NCI-H526 (cell line): Measurements from ENCODE around the gene TTC7B.

Experiments used
- DNase-seq, 2 experiments: peaks; one replicate each; lab custom pipeline; 2025; lab: John Stamatoyannopoulos, UW

TTC7B gene

DNA sequence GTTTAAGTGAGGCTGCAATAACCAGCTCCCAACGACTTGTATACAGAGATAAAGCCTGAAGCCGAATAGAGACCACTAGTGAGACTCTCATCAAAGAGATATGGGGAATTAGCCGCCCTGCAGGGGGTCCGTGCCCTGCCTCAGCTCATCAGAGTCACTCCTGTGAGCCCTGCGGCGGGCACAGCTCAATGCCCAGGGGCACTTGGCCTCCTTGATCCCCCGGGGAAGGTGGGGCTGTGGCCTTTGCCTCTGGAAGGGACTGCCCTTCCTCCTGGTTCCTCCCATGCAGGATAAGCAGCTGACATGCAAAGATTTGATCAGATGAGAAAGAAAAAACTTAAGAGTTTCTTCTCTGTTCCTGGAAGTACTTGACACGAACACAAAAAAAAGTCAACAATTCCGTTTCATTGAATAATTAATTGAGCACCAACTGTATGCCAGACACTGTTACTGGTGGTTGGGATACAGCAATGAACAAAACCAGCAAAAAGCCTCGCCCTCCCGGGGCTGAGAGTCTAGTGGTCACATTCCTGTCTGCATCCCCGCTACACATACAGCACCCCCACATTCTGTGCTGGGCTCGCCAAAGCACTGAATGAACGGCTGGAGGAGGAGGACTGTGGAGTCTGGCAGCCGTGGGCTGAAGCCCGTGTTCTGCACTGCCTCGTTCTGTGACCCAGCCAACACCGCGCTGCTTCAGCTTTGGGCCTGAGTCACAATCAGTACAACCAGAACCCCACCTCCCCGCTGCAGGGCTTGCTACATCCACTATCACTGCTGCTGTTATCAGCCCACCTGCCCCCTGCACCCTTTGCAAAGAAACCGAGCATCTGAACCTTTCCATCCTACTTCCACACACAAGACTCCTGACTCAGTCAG is 10.3 kb downstream of the TTC7B start:
- DNase-seq: no peak

DNA sequence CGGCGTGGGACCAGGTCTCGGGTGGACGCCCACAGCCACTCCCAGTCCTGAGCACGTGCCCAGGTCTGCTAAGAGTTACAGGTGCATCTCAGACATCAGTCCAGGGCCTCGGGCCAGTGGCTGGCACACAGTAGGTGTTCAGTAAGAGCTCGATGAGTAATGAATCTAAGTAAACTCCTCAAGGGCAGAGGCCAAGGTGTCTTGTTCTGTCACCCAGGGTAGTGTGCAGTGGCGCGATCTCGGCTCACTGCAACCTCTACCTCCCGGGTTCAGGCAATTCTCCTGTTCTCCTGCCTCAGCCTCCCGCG is 11.2 kb downstream of the TTC7B start:
- no peak for DNase-seq

DNA sequence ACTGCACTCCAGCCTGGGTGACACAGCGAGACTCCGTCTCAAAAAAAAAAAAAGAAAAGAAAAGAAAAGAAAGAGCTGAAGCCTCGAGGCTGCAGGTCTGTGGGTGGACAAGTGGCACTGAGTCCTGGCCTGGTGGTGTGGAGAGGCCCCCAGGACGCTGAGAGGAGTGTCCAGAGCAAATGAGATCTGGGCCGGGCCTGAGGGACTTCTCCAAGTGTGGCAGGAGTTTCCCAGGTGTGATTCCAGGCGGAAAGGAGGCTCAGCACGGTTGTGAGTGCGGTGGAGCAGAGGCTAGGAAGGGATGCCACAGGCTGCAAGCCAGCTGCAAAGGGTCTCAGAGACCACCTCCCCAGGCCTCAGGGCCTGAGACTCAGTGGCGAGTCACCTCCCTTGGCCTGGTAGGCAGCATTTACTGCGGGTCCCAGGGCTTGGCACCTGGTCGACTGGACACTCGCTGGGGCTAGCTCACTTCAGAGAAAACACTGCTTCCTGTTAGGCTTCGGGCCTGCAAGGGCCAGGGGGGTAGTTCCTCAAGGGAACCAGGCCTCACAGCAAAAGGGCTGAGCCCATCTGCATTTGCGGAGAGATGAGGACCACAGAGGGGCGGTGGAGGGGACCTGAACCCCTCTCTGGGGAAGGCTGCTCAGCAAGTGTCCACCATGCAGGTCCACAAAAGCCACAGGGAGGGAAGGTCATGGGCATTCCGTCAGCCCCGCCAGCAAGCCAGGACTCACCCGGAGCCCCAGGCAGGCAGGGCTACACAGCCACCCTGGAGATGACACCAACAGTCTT is 11.7 kb downstream of the TTC7B start:
- DNase-seq: no peak

DNA sequence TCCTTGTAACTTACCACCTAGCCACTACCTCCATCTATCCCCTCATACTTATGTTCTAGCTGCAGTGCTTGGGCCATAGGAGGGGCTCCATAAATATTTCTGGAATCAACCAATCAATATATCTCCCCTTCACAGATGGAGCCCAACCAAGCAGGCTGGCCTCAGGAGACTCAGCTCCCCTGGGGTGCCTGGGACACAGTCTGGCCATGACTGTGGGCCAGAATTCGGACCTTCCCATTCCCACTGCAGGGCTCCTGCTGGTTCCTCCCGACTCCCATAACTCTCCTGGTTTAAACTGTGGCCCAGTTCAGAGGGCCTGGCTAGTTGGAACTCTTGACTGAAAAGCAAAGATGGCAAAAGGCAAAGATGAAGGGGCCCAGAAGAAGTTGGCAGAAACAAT is 13.0 kb downstream of the TTC7B start:
- DNase-seq: no peak

DNA sequence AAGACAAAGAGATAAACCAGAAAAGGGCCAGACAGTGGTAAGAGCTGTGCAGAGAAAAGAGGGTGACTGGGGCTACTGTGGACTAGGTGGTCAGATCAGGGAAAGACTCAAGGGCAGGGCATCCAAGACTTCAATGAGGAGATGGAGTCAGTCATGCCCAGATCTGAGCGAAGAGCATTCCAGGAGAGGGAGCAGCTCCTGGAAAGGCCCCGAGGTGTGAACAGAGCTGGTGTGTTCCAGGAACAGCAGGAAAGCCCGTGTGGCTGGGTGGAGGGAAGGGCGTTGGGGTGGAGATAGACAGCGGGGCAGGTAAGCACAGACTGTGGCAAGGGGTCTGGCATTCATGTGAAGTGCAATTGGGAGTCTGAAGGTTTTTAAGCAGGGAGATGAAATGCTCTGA is 16.8 kb downstream of the TTC7B start:
- no peak for DNase-seq

DNA sequence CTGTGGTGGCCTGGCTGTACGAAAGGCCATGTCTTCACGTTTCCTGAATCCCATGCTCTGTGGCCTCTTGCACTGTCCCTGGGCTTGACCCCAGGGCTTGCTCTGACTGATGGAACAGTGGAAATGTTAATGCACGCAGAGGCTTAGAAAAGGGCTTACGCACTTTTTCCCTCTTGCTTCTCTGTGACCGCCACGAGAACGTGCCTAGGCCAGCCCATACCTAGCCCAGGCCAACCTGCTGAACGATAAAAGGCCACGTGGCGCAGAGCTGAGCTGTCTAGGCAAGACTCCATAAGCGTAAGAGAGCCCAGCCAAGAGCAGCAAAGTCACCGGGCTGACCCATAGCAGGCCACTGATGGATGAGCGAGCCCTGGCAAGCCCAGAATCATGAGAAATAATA is 18.3 kb downstream of the TTC7B start:
- no peak for DNase-seq

DNA sequence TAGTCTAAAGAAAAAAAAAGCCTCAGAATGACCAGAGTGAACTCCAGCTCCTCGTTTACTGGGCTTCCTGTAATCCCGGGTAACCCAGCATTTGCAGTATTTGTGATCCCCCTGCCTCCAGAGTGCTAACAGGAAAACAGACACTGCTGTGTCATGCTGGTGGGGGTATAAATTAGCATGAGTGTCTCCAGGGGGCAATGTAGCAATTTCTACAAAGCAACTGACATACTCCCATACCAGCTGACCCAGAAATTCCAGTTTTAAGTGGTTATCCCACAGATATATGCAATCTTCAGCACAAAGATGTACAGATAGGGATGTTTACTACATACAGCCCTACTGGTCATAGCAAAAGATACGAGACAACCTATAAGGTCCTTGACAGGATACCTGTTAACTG is 18.8 kb downstream of the TTC7B start:
- no peak for DNase-seq

DNA sequence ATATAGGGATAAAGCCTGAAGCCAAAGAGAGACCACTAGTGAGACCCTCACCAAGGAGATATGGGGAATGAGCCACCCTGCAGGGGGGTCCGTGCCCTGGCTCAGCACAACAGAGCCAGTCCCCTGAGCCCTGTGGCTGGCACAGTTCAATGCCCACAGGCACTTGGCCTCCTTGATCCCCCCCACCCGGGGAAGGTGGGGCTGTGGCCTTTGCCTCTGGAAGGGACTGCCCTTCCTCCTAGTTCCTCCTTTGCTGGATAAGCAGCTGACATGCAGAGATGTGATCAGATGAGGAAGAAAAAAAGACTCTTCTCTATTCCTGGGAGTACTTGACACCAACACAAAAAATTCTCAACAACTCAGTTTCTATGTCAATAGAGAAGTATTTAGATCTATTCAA is 19.9 kb downstream of the TTC7B start:
- DNase-seq: no peak

DNA sequence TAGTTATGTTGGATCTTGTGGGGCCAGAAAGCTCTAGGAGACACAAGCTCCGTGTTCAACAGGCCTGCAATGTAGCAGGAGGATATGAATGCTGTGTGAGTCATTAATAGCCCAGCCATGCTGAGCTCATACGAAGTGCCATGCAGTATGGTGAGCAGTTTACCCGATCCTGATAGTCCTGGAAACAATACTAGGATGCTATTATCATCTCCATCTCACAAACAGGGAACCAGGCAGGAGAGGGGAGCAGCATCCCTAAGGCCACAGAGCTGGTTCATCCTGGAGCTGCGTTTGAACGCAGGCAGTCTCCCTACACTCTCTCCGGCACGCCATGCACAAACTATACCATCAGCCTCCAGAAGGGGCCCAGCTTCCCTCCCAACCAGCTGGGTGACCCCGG is 20.5 kb downstream of the TTC7B start:
- no peak for DNase-seq

DNA sequence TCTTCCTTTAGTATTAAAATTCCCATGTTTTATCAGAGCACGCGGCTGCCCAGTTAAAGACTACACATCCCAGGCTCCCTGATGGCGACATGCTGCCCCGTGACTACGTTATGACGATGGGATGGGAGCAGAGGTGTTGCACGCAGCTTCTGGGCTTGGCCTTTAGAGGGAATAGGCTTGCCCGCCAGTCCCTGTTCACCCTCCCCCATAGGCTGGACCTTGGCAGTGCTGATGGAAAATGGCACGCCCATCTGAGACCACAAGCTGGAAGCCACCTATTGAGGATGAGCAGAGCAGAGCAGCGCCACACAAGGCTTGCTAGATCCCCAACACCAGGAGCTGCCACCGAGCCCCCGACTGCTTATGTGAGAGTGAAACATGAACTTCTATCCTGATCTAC is 24.7 kb downstream of the TTC7B start:
- no peak for DNase-seq

DNA sequence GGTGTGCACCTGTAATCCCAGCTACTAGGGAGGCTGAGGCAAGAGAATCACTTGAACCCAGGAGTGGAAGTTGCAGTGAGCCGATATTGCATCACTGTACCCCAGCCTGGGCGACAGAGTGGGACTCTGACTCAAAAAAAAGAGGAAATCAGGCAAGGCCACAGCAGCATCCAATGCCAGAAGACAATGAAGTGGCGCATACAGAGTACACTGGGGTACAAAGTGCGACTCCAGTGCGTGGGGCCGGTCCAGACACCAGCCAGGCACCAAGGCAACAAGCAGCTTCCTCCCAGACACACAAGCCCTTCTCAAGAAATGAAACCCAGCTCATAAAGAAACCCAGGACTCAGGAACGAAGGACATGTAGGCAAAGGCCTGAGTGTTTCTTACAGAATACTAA is 28.2 kb downstream of the TTC7B start:
- DNase-seq: no peak

DNA sequence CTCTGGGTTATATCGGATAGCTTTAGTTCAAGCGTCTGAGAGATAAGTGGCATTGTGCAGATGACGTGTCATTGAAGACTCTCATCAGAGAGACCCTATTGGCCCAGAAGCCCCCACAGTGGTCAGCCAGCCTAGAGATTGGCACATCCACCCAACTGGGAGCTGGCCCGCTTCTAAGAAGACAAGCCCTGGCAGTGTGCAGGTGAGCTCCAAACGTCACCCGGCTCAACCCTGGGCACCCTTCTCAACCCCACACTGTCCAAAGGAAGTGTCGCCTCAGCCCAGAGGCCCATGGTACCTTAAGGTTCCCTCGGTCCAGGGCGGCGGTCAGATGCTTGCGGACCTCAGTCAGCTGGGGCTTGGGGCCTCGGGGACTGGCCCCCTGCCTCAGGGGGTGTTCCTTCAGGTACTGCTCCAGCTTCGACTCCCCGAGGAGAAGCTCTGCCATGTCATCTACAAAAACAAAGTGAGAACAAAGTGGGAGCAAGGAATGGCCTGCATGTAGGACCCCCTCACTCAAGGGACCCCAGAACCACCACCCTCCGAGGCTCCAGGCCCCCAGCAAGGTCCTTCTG is 30.3 kb downstream of the TTC7B start:
- DNase-seq: no peak

DNA sequence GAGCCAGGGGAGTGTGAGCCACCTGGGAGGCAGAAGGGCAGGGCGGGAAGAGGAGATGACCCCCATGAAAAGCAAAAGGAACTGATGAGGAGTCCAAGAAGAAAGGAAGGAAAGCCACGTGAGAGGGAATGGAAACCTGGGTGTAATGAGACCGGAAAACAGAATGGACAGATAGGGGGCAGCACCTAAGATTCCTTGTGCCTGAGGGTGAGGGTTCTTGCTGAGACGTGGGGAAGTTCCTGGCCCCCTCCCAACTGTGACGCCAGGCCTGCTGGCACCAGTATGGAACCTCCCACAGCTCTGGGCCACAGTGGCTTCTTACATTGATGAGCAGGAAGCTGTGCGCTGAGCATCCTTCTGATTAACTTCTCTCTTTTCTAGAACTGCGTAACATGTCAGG is 30.8 kb downstream of the TTC7B start:
- no peak for DNase-seq

DNA sequence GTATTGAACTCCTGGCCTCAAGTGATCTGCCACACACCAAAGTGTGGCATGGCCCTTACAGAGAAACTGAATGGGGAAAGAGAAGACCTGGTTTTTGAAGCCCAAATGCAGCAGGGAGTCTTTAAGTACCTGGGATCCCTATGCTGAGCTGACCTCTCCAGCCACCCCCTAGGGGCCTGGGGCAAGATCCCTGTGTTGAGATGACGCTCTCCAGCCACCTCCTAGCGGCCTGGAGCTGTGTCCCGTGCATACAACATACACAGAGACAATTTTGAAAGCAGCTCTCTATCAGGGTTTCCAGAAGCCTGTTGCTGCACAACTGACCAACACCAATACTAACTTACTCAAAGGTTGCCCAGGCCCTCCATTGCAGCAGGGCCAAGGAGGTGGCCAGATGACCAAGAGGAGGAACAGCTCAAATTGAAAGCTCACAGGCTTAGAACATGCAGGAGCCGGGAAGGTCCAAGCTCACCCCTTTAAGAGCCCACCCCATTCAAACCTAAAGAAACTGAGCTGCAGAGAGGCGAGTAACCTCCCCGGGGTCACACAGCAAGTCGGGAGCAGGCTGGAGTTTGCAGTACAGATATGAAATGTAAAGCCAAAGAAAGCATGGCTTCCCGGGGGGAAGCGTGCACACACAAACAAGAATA is 31.5 kb downstream of the TTC7B start:
- DNase-seq: no peak

DNA sequence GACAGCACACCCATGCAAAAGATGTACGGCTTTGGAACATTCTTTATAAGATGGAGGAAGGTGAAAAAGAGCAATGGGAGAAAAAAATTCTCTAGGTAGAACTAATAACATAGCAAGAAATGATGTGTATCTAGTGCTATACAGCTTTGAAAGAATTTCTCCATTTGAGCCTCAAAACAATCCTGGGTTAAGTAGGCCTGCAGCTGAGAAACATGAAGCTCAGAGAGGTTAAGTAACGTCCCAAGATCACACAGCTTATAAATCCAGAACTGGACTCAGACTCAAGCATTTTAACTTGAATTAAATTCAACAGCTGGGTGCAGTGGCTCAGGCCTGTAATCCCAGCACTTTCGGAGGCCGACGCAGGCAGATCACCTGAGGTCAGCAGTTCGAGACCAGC is 32.9 kb downstream of the TTC7B start:
- no peak for DNase-seq

DNA sequence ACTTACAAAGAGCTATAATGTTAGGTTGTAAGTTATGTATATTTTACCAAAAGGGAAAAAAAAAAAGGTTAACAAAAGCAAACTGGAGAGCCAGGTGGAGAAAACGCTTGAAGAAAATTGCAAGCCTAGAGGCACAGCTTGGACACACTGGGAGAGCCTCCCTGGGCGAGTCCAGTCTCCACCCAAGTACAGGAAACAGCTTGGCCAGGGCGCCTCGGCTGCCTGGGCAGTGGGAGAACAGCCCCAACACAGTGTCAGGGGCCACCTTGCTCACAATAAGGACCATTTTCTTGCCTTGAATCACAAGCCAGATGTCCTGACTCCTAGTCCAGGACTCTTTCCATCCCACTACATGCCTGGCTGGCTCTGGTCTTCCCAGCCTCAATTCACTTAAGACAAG is 33.3 kb downstream of the TTC7B start:
- no peak for DNase-seq

DNA sequence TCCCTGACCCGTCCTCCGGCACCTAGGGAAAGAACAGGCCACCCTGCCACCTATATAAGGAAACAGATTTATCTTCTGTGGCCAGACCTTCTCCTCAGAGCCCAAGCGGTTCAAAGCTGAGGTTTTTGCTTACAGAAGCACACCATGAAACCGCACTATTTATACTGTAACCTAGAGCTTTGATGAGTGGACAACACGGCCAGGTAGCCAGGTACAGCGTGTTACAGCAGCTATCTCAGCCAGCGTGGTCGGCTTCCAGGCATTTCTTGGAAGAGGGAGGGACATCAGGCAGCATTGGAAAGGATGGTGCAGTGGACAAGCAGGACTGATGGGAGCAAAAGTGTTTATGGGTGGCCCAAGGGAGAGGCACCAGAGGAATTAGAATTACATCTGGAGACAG is 34.4 kb downstream of the TTC7B start:
- DNase-seq: no peak

DNA sequence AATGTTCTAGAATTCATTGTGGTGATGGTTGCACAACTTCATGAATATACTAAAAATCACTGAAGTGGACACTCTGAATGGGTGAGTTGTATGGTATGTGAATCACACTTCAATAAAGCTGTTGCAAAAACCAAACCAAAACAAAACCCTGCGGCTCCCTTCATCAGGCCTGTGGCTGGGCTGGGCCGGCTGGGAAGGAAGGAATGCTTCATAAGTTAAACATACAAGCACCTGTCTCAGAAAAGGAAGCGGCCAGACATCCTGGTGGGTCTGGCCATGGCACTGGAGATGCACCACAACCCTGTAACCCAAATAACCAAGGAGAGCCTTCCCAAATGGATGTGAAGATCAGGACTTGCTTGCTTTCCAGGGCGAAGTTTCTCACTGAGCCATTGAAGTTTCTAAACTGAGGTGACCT is 34.9 kb downstream of the TTC7B start:
- DNase-seq: no peak

DNA sequence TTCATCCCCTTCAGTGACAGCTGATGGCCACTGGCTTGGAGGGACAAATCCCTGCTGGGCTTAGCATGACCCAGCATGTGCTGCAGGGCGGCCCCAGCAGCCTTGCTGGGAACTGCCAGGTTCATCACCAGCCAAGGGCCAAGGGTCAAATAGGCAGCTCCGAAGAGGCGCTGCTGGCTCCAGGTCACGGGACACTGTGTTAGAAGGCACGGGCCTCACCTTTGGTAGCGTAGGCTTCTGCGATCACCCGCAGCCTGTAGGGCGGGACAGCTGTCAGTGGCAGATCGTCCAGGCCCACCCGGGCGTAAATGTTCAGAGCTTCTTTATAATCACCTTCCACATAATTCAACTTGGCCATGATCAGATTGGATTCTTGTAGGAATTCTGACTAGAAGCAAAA is 35.7 kb downstream of the TTC7B start:
- no peak for DNase-seq

DNA sequence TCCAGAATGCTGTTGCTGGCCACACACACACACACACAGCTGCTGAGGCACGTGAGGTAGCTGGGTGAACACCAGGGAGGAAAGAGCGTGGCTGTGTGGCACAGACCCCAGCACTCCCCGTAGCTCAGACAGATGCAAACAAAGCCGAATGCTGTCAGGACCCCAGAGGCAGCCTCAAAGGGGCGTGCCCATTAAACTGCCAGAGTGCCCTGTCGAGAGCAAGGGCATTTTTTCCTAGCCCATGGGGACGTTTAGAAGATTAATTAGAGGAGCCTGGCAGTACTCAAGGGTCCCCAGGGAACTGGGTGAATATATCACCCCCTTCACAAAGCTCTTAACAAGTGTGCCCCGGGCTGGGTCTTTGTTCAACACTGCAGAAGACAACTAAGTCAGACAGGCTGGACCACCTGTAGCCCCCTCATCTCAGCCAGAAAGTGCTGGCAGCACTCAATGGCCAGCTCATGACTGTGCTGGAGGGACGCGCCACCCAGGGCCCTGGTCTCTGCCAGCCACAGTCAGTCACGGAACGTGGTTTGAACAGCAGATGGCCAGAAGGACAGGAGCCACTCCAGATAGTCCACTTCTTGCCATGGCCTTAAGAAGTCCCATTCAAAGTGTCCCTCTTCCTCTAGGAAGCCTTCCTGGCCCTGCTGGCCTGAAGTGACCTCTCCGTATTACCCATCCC is 37.5 kb downstream of the TTC7B start:
- peak in 1 of 2 experiments; percentile 30 for DNase-seq

DNA sequence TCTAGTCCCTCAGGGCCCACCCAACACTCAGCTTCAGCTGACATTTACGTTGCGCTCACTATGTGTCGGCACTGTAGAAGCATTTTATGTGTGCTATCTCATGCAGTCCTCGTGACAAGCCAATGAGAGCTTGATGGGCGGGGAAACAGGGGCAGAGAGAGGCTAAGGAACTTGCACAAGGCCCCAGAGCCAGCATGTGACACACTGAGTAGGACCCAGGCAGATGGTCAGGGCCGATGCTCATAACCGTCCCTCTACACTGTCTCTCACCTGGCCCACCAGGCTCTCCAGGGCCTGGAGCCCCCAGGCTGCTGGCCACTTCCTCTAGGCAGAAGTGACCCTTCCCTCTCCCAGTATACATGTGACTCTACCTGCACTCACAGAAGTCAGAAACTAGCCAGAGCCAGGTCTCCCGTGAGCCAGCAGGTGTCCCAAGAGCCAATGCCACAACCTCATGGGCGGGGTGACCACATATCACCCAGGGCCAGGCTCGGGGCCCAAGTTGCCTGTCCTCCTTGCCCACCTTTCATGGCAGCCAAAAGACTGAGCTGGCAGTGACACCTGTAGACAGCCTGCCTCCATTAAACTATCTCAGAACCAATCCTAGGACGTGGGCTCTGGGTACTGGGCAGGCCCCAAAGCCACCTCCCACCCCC is 38.3 kb downstream of the TTC7B start:
- DNase-seq: no peak

DNA sequence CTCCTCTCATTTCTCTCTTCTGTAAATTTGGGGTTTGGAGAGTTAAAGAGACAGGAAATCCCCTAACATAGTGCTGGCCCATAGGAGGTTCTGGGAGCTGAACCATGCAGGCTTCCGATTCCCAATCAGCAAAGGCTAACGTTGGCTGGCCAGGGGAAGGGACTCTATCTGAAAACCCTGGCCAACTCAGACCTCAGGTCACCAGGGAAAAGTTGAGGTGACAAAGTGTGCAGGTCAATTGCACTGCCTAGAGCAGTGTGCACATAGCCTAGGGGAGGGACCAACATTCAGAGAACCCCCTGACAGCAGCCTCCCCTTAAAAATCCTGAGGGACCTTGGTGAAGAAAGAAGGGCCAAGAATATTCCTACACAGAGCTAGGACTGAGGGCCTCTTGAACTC is 38.9 kb downstream of the TTC7B start:
- no peak for DNase-seq
